GM12865 (cell line): ENCODE measurements around the gene THOP1.

ENCODE experiments used
- DNase-seq: peaks from one replicate; pipeline ENCODE4 v3.0.0; 2010; ENCODE audit warnings: low read depth
- H3K4me3 ChIP-seq: 2 replicates; pipeline ENCODE4 v1.5.1; 2011; ENCODE audit warnings: mild to moderate bottlenecking, low read depth, low read length, control low read depth
- CTCF ChIP-seq: IDR thresholded peaks from 2 replicates; pipeline ENCODE4 v1.5.1; 2011; ENCODE audit warnings: low read length, control low read depth, low read depth, inconsistent platforms; ENCODE audit not compliant: insufficient read depth; ENCODE audit errors: missing control alignments

Gene THOP1

GRCh38 chr19:2762783-2763496 lies 22.4 kb upstream of the THOP1 start:
- no peak overlapping the region for H3K4me3 ChIP-seq
- TF ChIP-seq CTCF, result no peak
- no peak for DNase-seq

GRCh38 chr19:2763687-2764086 lies 21.6 kb upstream of the THOP1 start:
- no peak for TF ChIP-seq CTCF
- no peak overlapping the region for H3K4me3 ChIP-seq
- no peak for DNase-seq

- TF ChIP-seq CTCF, result no peak
- H3K4me3 ChIP-seq, result no peak overlapping the region
- DNase-seq, result no peak
These were observed 20.4 kb upstream of the THOP1 start for GRCh38 chr19:2764945-2765344.

GRCh38 chr19:2765376-2765775 lies 19.9 kb upstream of the THOP1 start:
- TF ChIP-seq CTCF, result no peak
- no peak overlapping the region for H3K4me3 ChIP-seq
- no peak for DNase-seq

GRCh38 chr19:2766594-2767372 lies 18.5 kb upstream of the THOP1 start:
- no peak for DNase-seq
- no peak for TF ChIP-seq CTCF
- H3K4me3 ChIP-seq, result no peak overlapping the region

GRCh38 chr19:2767688-2768087 lies 17.6 kb upstream of the THOP1 start:
- H3K4me3 ChIP-seq, result no peak overlapping the region
- TF ChIP-seq CTCF, result no peak

More at GRCh38 chr19:2767688-2768087, 17.6 kb upstream of the THOP1 start:
- no peak for DNase-seq
